Panc1 (cell line): ENCODE measurements around the gene CDYL.

Source experiments
- CTCF ChIP-seq: fragments of 450-650 bp; IDR thresholded peaks from 2 replicates; pipeline ENCODE4 v1.5.1; 2017; ENCODE audit warnings: mild to moderate bottlenecking
- POLR2AphosphoS5 ChIP-seq: IDR thresholded peaks from 2 replicates; pipeline ENCODE4 v1.6.1; 2012; ENCODE audit warnings: mild to moderate bottlenecking, low read depth, low read length, moderate library complexity

- no peak for TF ChIP-seq POLR2AphosphoS5
- TF ChIP-seq CTCF, result no peak
These were observed 52.0 kb downstream of the CDYL start for GRCh38 chr6:4828187-4828698.
